GM12865 (cell line): ENCODE data around the gene GRIN1.
"Not testable (repeated sequence)": the region's sequence is repeated elsewhere in the genome, so short reads cannot be mapped to it uniquely, and the experiment has no call there.

Experiments
- DNase-seq: peaks from one replicate; pipeline ENCODE4 v3.0.0; 2010; ENCODE audit warnings: low read depth
- H3K4me3 ChIP-seq: 2 replicates; pipeline ENCODE4 v1.5.1; 2011; ENCODE audit warnings: mild to moderate bottlenecking, low read depth, low read length, control low read depth
- CTCF ChIP-seq: IDR thresholded peaks from 2 replicates; pipeline ENCODE4 v1.5.1; 2011; ENCODE audit warnings: low read length, control low read depth, low read depth, inconsistent platforms; ENCODE audit not compliant: insufficient read depth; ENCODE audit errors: missing control alignments

The GRIN1 gene

DNA sequence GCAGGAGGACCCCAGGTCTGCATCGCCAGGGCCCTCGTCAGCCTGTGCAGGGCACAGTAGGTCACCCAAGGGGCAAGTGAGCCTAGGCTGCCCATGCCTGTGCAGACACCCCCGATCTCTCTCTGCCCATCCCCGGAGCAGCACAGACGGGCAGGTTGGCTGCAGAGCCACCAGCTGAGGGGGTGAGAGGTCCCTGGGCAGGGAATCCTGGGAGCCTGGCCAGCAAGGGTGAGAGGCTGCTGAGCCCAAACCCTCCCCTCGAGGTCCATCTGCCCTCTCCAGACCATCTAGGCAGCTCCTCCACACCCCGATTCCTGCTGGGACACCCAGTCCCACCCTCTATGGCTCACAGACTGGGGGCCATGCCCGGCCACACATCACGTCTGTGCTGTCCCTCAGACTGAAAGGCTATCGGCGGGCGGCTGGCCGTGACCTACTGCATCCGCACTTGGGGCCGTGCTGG, 21.7 kb upstream of the GRIN1 start:
- no peak overlapping the region for H3K4me3 ChIP-seq
- no peak for TF ChIP-seq CTCF
- no peak for DNase-seq

GRCh38 chr9:137118092-137118603, 20.8 kb upstream of the GRIN1 start:
- DNase-seq, H3K4me3 ChIP-seq: not testable (repeated sequence)

DNA sequence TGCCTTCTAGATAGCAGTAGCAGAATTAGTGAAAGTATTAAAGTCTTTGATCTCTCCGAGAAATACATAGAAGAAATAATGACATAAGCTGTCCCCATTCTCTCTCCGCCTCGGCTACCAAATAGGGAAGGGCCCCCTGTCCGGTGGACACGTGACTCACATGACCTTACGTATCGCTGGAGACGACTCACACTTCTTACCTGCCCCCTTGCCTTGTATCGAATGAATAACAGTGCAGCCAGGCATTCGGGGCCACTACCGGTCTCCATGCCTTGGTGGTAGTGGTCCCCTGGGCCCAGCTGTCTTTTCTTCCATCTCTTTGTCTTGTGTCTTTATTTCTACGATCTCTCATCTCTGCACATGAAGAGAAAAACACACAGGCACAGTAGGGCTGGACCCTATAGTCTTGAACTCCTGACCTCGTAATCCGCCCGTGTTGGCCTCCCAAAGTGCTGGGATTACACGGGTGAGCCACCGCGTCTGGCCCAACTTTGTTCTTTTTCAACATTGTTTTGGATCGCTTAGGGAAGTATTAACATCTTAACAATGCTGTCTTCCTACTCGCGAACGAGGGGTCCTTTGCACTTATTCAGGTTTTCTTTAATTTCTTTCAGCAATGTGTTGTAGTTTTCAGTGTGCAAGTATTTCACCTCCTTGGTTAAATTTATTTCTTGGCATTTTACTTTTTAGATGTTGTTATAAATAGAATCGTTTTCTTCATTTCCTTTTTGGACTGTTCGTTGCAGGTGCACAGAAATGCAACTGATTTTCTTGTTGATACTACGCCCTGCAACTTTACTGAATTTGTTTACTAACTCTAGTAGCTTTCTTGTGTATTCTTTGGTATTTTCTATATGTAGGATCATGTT, 16.8 kb upstream of the GRIN1 start:
- peak overlapping the region; percentile 0; the same call in 1 of the 2 replicates for H3K4me3 ChIP-seq
- peak; percentile 58 for DNase-seq

DNA sequence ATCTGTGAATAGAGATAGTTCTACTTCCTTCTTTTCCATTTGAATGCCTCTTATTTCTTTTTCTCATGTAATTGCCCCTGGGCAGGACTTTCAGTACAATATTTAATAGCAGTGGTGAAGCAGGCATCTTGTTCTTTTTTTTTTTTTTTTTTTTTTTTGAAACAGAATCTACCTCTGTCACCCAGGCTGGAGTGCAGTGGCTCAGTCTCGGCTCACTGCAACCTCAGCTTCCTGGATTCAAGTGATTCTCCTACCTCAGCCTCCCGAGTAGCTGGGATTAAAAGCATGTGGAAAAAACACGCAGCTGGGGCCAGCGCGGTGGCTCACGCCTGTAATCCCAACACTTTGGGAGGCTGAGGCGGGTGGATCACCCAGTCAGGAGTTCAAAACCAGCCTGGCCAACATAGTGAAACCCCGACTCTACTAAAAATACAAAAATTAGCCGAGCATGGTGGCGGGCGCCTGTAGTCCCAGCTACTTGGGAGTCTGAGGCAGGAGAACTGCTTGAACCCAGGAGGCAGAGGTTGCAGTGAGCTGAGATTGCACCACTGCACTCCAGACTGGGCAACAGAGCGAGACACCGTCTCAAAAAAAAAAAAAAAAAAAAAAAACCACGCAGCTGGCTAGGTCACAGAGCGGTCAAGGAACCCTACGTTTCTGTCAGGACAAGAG, 16.0 kb upstream of the GRIN1 start:
- peak; percentile 38 for DNase-seq
- H3K4me3 ChIP-seq, result not testable (repeated sequence)

DNA sequence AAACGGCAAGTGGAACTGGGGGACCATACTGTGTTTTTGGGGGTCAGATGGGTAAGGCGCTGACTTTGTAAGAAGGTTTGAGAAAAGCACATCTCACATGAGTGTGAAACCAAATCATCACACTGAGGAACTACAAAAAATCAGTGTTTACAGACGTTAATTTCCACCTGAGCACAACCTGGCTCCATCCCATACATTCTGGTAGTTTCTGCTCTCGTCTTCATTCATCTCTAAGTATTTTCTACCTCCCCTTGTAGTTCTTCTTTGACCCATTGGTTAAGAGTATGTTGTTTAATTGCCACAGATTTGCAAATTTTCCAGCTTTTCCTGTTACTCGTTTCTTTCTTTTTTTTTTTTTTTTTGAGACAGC, 15.5 kb upstream of the GRIN1 start:
- H3K4me3 ChIP-seq, result no peak overlapping the region
- peak; percentile 91 for DNase-seq
- no peak for TF ChIP-seq CTCF

GRCh38 chr9:137123952-137124462, 14.9 kb upstream of the GRIN1 start:
- not testable (repeated sequence) for DNase-seq, H3K4me3 ChIP-seq

DNA sequence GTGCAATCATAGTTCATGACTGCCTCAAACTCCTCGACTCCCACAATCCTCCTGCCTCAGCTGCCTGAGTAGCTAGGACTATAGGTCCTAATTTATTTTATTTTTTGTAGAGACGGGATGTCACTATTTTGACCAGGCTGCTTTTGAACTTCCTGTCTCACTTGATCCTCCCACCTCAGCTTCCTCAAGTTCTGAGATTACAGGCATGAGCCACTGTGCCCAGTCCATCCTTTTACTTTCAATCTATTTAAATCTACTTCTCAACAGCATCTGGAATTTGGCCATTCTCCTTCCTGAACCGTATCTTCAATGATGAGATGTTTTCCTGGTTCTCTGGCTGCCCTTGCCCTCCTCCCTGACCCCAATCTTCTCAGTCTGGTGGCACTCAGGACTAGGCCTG, 12.2 kb upstream of the GRIN1 start:
- peak overlapping the region; percentile 78 for H3K4me3 ChIP-seq
- TF ChIP-seq CTCF, result no peak
- peak; percentile 55 for DNase-seq

DNA sequence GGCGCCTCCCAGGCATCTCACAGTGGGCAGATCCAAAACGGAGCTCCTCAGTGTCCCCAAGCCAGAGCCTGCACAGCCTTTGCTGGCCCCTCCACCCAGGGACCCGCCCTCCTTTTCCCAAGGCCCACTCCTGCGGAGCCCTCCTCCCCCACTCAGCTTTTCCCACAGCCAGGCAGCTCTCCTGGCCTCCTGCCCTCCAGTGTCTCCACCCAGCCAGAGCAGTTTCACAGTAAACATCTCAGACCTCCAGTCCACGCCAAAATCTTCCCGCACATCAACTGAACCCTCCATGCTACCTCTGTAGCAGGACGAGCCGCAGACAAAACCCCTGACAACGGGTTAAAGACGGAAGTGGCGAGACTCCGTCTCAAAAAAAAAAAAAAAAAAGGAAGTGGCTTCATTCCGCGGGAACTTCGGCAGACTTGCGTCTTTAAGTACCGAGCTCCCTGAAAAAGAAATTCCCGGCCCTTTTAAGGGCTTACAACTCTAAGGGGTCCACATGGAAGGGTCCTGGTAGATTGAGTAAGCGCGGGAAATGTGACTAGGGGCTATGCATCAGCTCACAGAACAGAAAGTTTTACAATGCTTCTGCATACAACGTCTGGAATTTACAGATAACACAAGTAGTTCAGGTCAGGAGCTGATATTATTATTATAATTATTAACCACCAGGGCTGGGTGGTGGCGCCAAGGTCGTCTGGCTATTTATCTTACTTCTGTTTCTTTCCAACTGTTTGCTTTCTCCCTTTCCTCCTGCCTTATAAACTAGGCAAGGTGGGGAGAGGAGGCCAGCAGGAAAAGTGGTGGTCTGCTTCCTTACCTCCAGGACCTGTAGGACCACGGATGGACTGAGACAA, 11.4 kb upstream of the GRIN1 start:
- H3K4me3 ChIP-seq, result peak overlapping the region; percentile 78
- DNase-seq, result peak; percentile 74
- no peak for TF ChIP-seq CTCF
